HepG2 (cell line): ENCODE data around the gene GPC6. TPM values are rescaled to one million over a fixed set of nuclear protein-coding genes. Genes with fewer than 3 reads are reported as not detected.

Experiments used
- ATF5 ChIP-seq: sonication (generic); formaldehyde crosslinking; IDR thresholded peaks from 2 replicates; pipeline ENCODE4 v1.4.0; 2020; ENCODE audit warnings: mild to moderate bottlenecking, low read depth, missing genetic modification reagents
- GPBP1L1 ChIP-seq: sonication (generic); formaldehyde crosslinking; IDR thresholded peaks from 2 replicates; pipeline ENCODE4 v1.5.0; 2020; ENCODE audit warnings: mild to moderate bottlenecking, missing genetic modification reagents
- GRHL1 ChIP-seq: sonication (generic); formaldehyde crosslinking; conservative IDR thresholded peaks from 2 replicates; pipeline ENCODE4 v1.8.0; 2022; ENCODE audit warnings: missing genetic modification reagents
- HNF1B ChIP-seq: sonication (generic); formaldehyde crosslinking; IDR thresholded peaks from 2 replicates; pipeline ENCODE4 v1.5.1; 2020; ENCODE audit warnings: mild to moderate bottlenecking, moderate library complexity, missing genetic modification reagents
- HOXA5 ChIP-seq: sonication (generic); formaldehyde crosslinking; IDR thresholded peaks from 2 replicates; pipeline ENCODE4 v1.4.0; 2020; ENCODE audit warnings: missing genetic modification reagents
- IRF9 ChIP-seq: sonication (generic); formaldehyde crosslinking; IDR thresholded peaks from 2 replicates; pipeline ENCODE4 v1.8.0; 2022; ENCODE audit warnings: missing genetic modification reagents, mild to moderate bottlenecking, borderline replicate concordance
- MIXL1 ChIP-seq: IDR thresholded peaks from 2 replicates; pipeline ENCODE4 v1.6.1; 2016
- MXD3 ChIP-seq: IDR thresholded peaks from 2 replicates; pipeline ENCODE4 v1.6.1; 2016; ENCODE audit warnings: mild to moderate bottlenecking, missing biosample characterization, missing genetic modification reagents
- NCOR1 ChIP-seq: fragments of 200-600 bp; sonication (generic); IDR thresholded peaks from 2 replicates; pipeline ENCODE4 v1.7.0; 2017; ENCODE audit warnings: antibody characterized with exemption, low read length, borderline replicate concordance
- NR0B2 ChIP-seq: sonication (generic); formaldehyde crosslinking; IDR thresholded peaks from 2 replicates; pipeline ENCODE4 v1.4.0; 2020; ENCODE audit warnings: mild to moderate bottlenecking, missing genetic modification reagents
- PHF21A ChIP-seq: sonication (generic); formaldehyde crosslinking; IDR thresholded peaks from 2 replicates; pipeline ENCODE4 v1.5.0; 2020; ENCODE audit warnings: mild to moderate bottlenecking, missing genetic modification reagents
- SETDB1 ChIP-seq: sonication (generic); formaldehyde crosslinking; IDR thresholded peaks from 2 replicates; pipeline ENCODE4 v1.5.1; 2020; ENCODE audit warnings: missing genetic modification reagents, mild to moderate bottlenecking, borderline replicate concordance
- SOX13 ChIP-seq, 3 experiments: fragments of 450-650 bp in 1 of 3; sonication (generic) in 1 of 3; formaldehyde crosslinking in 1 of 3; IDR thresholded peaks in 2 of 3; conservative IDR thresholded peaks in 1 of 3; 2 replicates each; pipeline versions ENCODE4 v1.5.0 to v1.6.1; 2016 to 2020; ENCODE audit warnings: antibody characterized with exemption in 1 of 3, mild to moderate bottlenecking in 1 of 3, missing compliant biosample characterization in 1 of 3, missing genetic modification reagents in 1 of 3, moderate library complexity in 1 of 3
- TERF1 ChIP-seq: sonication (generic); formaldehyde crosslinking; IDR thresholded peaks from 2 replicates; pipeline ENCODE4 v1.8.0; 2022; ENCODE audit warnings: mild to moderate bottlenecking, missing genetic modification reagents, moderate library complexity
- YEATS2 ChIP-seq: sonication (generic); formaldehyde crosslinking; IDR thresholded peaks from 2 replicates; pipeline ENCODE4 v1.4.0; 2020; ENCODE audit warnings: missing genetic modification reagents, borderline replicate concordance
- ZNF3 ChIP-seq: IDR thresholded peaks from 2 replicates; pipeline ENCODE4 v1.7.0; 2017; ENCODE audit warnings: inconsistent platforms
- ZNF367 ChIP-seq: sonication (generic); formaldehyde crosslinking; IDR thresholded peaks from 2 replicates; pipeline ENCODE4 v1.4.0; 2020; ENCODE audit warnings: missing genetic modification reagents, borderline replicate concordance
- ZNF773 ChIP-seq: sonication (generic); formaldehyde crosslinking; IDR thresholded peaks from 2 replicates; pipeline ENCODE4 v1.4.0; 2020; ENCODE audit warnings: missing genetic modification reagents, borderline replicate concordance
- ZSCAN30 ChIP-seq: sonication (generic); formaldehyde crosslinking; IDR thresholded peaks from 2 replicates; pipeline ENCODE4 v1.5.0; 2020; ENCODE audit warnings: mild to moderate bottlenecking, missing genetic modification reagents
- polyA plus RNA-seq, 8 experiments: library from polyadenylated mRNA; depleted of rRNA in 3 of 8; stranded (reverse) in 7 of 8; unstranded in 1 of 8; fragments of >200 nt; fragmentation: Illumina TruSeq in 4 of 8; extraction: Trizol in 4 of 8; gene quantifications; 2 replicates each; pipeline versions ENCODE4 v1.2.1 to v1.2.3, GENCODE V29; 2011 to 2016; ENCODE audit warnings: low read depth in 4 of 8, missing spikeins in 1 of 8, mixed read lengths in 1 of 8; ENCODE audit not compliant: insufficient read depth in 1 of 8
- total RNA-seq, 5 experiments: library from RNA; depleted of rRNA; stranded (reverse); fragments of >200 nt; fragmentation: Illumina TruSeq; extraction: Trizol; gene quantifications; 2 replicates each; pipeline ENCODE4 v1.2.3, GENCODE V29; 2016; ENCODE audit warnings: low read depth in 1 of 5

GPC6 gene
- total and polyA plus RNA-seq, 2 of the 13 experiments (the other 11 are each of a cell fraction or from before 2014, with no cell fraction given): 24.5 to 33.9 TPM

GRCh38 chr13:93227878-93228642 lies 1.5 kb downstream of the GPC6 start (continued):
- TF ChIP-seq NCOR1: no peak
- TF ChIP-seq TERF1 (CRISPR knock-in tag): no peak
- TF ChIP-seq ZSCAN30 (CRISPR knock-in tag): no peak
- TF ChIP-seq PHF21A (CRISPR knock-in tag): peak; percentile 69; the same call in 1 of the 2 replicates
- no peak for TF ChIP-seq NR0B2 (CRISPR knock-in tag)
- TF ChIP-seq HNF1B (CRISPR knock-in tag): no peak
- no peak for TF ChIP-seq GPBP1L1 (CRISPR knock-in tag)
- no peak for TF ChIP-seq SETDB1 (CRISPR knock-in tag)
- TF ChIP-seq MIXL1 (CRISPR knock-in tag): no peak
- TF ChIP-seq MXD3 (CRISPR knock-in tag): peak; percentile 33; the same call in 1 of the 2 replicates
- no peak for TF ChIP-seq SOX13 (IDR thresholded peaks at IDR 0.05)
- TF ChIP-seq SOX13 (CRISPR knock-in tag; conservative IDR thresholded peaks at IDR 0.05 in 1 of 2, IDR thresholded peaks at IDR 0.05 in 1 of 2): peak in 1 of 2 experiments; percentile 45; a peak in 1 of 4 replicates
- no peak for TF ChIP-seq ATF5 (CRISPR knock-in tag)
- TF ChIP-seq YEATS2 (CRISPR knock-in tag): no peak; the same call in 1 of the 2 replicates
- 0 out of 2 replicates have a peak, but pooled peaks have one; percentile 6 for TF ChIP-seq ZNF367
- TF ChIP-seq IRF9 (CRISPR knock-in tag): no peak; the same call in 1 of the 2 replicates
- no peak; the same call in 1 of the 2 replicates for TF ChIP-seq HOXA5 (CRISPR knock-in tag)
- no peak for TF ChIP-seq GRHL1 (CRISPR knock-in tag)
- no peak for TF ChIP-seq ZNF3
- no peak for TF ChIP-seq ZNF773
